GM03348 (cell line): ENCODE data around the gene SRSF7.

ENCODE experiments used
- DNase-seq: peaks from one replicate; pipeline ENCODE4 v3.0.0; 2012; ENCODE audit warnings: low spot score

Gene SRSF7

GRCh38 chr2:38701542-38701941 is 49.6 kb downstream of the SRSF7 start:
- no peak for DNase-seq

- no peak for DNase-seq
These were observed 50.2 kb downstream of the SRSF7 start for GRCh38 chr2:38700881-38701458.

GRCh38 chr2:38700113-38700785 is 50.9 kb downstream of the SRSF7 start:
- no peak for DNase-seq

- no peak for DNase-seq
These were observed 52.6 kb downstream of the SRSF7 start for GRCh38 chr2:38698467-38699003.

- no peak for DNase-seq
These were observed 53.9 kb downstream of the SRSF7 start for GRCh38 chr2:38697116-38697840.
